Stimulated activated naive CD8-positive, alpha-beta T cell treated with anti-CD3 and anti-CD28 coated beads, Interleukin-15, amount 100 ng/mL, for 72 hours (primary cell): ENCODE measurements around the gene CLCN5.

ENCODE experiments used
- ATAC-seq: fragments of 150-1000 bp; cut with Tn5 transposase; 2 replicates; pipeline ENCODE4 v1.10.0; 2021; ENCODE audit warnings: mild to moderate bottlenecking, moderate library complexity
- DNase-seq, 2 donors: peaks; one replicate each; pipeline ENCODE4 v3.0.0; 2021 to 2022
- H3K27ac Mint-ChIP-seq, 2 donors: one replicate each; pipeline ENCODE4 v1.8.0; 2022; ENCODE audit warnings: mild to moderate bottlenecking in 2 of 2, mixed read lengths in 2 of 2, moderate library complexity in 2 of 2
- H3K27me3 Mint-ChIP-seq: one replicate; pipeline ENCODE4 v1.8.0; 2022; ENCODE audit warnings: mixed read lengths
- H3K4me1 Mint-ChIP-seq: one replicate; pipeline ENCODE4 v1.8.0; 2022; ENCODE audit warnings: mild to moderate bottlenecking, mixed read lengths
- H3K4me3 Mint-ChIP-seq, 2 donors: one replicate each; pipeline ENCODE4 v1.8.0; 2022; ENCODE audit warnings: mild to moderate bottlenecking in 2 of 2, mixed read lengths in 2 of 2, moderate library complexity in 1 of 2
- H3K9me3 Mint-ChIP-seq, 2 donors: one replicate each; pipeline ENCODE4 v1.8.0; 2022; ENCODE audit warnings: mixed read lengths in 2 of 2

Gene CLCN5

DNA sequence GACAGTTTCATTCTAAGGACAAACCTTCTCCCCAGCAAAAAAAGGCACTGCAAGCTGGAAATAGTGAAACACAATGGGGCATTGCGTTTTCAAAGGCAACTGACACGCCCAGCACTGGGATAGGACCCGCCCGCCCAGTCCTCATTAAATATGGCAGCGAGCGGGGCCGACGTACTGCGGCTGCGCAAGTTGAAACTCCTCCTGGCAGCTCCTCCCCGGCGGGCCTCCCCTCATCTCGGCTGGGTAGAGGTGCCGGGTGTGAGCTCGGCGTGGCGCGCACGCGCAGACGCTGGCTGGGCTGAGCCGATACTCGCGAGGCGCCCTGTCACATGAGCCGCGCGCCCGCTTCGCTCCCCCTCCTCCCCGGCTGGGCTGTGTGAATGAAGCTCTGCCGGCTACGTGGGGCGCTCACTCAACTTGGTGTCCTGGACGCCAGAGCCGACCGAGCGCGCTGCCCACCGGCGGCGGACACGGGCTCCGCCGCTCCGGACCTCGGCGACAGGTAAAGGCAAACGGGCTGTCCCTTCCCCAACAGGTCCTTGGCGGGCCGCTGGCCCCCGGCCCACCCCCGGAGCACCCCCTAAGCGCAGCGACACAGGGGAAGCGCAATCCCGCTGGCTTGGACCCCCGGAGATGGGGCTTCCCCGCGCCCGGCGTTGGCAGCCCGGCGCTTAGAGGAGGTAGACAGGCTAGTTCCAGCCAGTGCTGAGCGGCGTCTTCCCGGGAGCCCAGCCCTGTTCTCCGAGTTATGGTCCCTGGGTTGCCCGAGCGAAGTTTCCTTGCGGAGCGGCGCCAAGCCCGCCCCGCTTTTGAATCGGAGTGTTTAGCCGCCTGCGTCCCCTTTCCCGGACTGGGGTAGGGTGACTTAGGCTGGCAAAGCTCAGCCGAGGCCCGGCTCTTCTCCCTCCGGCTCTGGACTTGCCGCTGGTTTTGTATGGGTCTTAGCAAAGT is at the start of gene CLCN5:
CLCN5 (plus strand) TSS at position 306 of the 951 bp plus-strand sequence. CDS start 2,703 bp downstream, outside the sequence.
- DNase-seq, result peak; percentile 93 to 96
- Mint-ChIP-seq H3K4me3 (peak within 1 kb of the TSS; percentile 80 to 85), H3K9me3 (no peaks in the 10 kb centered on the region), H3K27ac (peak within 1 kb of the TSS; percentile 19 to 76), H3K27me3 (no peaks in the 10 kb centered on the region), H3K4me1 (peaks cover 6% of the 10 kb centered on the region)
- ATAC-seq, result peak; percentile 98

DNA sequence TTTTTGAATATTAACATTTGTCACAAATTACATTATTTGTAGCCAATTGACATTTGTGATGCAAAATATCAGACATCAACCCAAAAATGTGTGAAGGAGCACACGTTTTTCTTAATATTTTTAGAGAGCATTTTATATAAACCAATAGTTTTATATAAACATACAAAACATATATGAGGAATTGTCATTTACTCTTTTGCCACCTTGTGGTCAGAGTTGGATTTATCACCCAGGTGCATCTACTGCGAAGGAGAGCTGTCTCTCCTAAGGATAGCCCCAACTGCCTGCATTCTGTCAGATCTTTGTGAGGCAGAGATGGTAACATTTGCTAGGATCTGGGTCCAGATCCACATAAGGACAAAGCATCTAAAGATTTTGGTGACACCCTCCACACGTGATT is 45.6 kb upstream of the CLCN5 start:
- ATAC-seq, result no peak
- Mint-ChIP-seq H3K27ac (no peak overlapping the region), H3K4me3 (no peak overlapping the region), H3K4me1 (peaks cover 24% of the 10 kb centered on the region), H3K9me3 (no peaks in the 10 kb centered on the region), H3K27me3 (no peaks in the 10 kb centered on the region)
- no peak for DNase-seq

DNA sequence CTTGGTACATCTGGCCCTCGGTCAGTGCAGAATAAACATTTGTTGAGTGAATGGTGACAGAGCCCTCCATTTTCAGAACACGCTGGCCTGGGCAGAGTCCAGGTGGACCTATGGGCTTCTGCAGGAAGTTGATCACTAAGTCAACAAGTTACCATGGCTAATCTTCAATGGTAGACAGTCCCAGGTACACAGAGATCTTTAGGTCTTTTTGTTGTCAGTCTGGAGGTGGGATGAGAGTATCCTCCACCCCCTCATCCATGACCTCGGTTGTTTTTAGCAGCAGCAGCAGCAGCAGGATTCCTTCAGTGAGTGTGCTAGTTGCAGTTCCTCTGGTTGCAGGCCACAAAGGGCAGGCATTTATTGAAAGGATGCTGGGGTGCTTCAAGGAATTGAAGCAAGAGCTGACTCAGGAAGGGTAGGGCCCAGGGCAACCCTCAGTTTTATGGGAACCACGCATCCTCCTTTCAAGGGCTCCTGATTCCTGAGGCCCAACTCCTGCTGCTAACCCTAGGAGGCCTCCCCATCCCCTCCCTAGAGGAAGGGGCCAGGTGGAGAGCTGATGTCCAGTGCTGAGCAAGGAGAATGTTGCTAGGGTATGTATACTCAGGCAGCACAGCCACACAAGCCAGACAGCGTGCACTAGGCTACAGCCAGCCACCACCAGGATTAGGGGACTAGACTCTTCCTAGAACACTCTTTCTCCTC is 44.8 kb upstream of the CLCN5 start:
- DNase-seq, result no peak
- Mint-ChIP-seq H3K27ac (peak overlapping the region in 1 of 2 donors; percentile 54), H3K4me3 (no peak overlapping the region), H3K9me3 (no peaks in the 10 kb centered on the region), H3K4me1 (peaks cover 29% of the 10 kb centered on the region), H3K27me3 (no peaks in the 10 kb centered on the region)
- ATAC-seq, result no peak

DNA sequence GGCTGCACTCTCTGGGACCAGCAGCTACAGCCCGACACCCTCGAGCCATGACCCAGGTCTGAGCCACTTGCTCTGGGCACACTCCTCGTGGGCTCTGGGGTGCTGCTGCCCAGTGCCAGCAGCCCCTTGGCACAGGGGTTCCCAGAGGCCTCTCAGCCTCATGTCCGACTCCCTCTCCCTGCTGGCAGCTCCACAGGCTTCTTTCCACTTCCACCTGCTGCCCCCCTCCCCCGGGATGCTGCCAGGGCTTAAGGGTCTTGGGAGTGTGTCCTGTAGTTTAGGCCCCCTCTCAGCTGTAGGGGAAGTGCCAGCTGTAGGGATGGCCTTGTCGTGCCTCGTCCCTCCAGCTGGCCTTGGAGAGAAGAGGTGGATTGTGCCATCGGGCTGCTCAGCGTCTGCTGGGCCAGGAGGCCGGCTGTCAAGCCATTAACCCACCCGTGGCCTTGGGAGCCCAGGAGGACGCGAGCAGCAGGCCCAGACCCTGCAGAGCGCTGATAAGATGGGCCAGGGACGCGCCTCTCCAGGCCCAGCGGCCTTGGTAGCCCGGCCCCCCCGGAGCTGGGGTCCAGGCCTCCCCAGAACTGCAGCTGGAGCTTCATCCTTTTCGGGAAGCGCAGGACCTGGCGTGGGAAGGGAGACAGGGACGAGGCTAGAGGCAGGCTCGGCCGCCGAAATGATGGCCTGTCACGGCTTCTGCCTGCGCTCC is 44.1 kb upstream of the CLCN5 start:
- ATAC-seq (no peak), DNase-seq (no peak)
- Mint-ChIP-seq H3K27ac (no peak overlapping the region), H3K27me3 (no peaks in the 10 kb centered on the region), H3K4me1 (peaks cover 29% of the 10 kb centered on the region), H3K4me3 (peak overlapping the region; percentile 79 to 80), H3K9me3 (no peaks in the 10 kb centered on the region)

DNA sequence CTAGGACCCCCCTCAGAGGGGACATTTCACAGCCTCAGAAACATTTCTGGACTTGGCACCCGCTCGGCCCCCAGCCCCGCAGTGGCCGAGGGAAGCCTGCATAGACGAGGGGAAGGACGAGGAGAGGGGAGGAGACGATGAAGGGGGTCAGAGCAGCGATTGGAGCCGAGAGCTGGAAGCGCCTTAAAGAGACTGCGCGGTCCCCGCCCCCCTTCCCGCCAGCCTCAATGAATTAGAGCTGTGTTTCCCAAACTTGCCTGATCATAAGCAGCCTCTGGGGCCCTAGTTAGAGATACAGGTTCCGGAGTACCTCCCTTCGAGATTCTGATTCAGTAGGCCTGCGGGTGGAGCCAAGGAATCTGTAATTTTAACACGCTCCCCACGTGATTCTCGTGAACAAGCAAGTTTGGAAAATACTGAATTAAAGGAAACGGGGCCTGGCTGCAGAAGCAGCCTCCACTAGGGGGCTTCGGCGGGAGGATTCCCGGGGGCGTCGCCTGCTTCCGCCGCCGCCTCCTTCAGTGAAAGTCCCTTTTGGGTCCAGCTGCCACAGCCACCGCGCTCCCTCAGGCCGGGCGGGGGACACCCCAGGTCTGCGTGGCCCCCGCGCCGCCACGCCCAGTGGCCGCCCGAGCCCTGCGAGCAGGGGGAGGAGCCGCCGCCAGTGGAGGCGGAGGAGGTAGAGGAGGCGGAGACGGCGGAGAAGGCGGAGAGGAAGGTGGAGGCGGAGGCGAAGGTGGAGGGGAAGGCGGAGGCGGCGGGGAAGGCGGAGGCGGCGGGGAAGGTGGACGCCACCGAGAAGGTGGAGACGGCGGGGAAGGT is 43.4 kb upstream of the CLCN5 start, which contains the start of gene USP27X:
USP27X (plus strand) TSS at position 651 of the 822 bp plus-strand sequence. CDS start 824 bp downstream, outside the sequence.
- DNase-seq (peak; percentile 64 to 81), ATAC-seq (peak; percentile 92)
- H3K27ac Mint-ChIP-seq, result peak within 1 kb of the TSS; percentile 78 to 82
- peak within 1 kb of the TSS; percentile 79 to 80 for H3K4me3 Mint-ChIP-seq
- no peaks in the 10 kb centered on the region for H3K27me3 Mint-ChIP-seq
- H3K4me1 Mint-ChIP-seq, result peaks cover 31% of the 10 kb centered on the region
- H3K9me3 Mint-ChIP-seq, result no peaks in the 10 kb centered on the region

DNA sequence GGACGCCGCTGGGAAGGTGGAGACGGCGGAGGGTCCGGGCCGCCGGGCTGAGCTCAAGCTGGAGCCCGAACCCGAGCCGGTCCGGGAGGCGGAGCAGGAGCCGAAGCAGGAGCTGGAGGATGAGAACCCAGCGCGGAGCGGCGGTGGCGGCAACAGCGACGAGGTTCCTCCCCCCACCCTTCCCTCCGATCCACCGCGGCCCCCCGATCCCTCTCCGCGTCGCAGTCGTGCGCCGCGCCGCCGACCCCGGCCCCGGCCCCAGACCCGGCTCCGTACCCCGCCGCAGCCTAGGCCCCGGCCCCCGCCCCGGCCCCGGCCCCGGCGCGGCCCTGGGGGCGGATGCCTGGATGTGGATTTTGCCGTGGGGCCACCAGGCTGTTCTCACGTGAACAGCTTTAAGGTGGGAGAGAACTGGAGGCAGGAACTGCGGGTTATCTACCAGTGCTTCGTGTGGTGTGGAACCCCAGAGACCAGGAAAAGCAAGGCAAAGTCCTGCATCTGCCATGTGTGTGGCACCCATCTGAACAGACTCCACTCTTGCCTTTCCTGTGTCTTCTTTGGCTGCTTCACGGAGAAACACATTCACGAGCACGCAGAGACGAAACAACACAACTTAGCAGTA is 42.6 kb upstream of the CLCN5 start:
- ATAC-seq (peak; percentile 45), DNase-seq (no peak)
- Mint-ChIP-seq H3K9me3 (no peaks in the 10 kb centered on the region), H3K27ac (peak overlapping the region in 1 of 2 donors; percentile 48), H3K4me1 (peaks cover 35% of the 10 kb centered on the region), H3K27me3 (no peaks in the 10 kb centered on the region), H3K4me3 (peak overlapping the region; percentile 79 to 80)

DNA sequence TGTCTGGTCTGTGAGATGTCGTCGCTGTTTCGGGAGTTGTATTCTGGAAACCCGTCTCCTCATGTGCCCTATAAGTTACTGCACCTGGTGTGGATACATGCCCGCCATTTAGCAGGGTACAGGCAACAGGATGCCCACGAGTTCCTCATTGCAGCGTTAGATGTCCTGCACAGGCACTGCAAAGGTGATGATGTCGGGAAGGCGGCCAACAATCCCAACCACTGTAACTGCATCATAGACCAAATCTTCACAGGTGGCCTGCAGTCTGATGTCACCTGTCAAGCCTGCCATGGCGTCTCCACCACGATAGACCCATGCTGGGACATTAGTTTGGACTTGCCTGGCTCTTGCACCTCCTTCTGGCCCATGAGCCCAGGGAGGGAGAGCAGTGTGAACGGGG is 41.7 kb upstream of the CLCN5 start:
- Mint-ChIP-seq H3K4me1 (peaks cover 35% of the 10 kb centered on the region), H3K9me3 (no peaks in the 10 kb centered on the region), H3K27ac (no peak overlapping the region), H3K4me3 (peak overlapping the region in 1 of 2 donors; percentile 71), H3K27me3 (no peaks in the 10 kb centered on the region)
- ATAC-seq (no peak), DNase-seq (no peak)

DNA sequence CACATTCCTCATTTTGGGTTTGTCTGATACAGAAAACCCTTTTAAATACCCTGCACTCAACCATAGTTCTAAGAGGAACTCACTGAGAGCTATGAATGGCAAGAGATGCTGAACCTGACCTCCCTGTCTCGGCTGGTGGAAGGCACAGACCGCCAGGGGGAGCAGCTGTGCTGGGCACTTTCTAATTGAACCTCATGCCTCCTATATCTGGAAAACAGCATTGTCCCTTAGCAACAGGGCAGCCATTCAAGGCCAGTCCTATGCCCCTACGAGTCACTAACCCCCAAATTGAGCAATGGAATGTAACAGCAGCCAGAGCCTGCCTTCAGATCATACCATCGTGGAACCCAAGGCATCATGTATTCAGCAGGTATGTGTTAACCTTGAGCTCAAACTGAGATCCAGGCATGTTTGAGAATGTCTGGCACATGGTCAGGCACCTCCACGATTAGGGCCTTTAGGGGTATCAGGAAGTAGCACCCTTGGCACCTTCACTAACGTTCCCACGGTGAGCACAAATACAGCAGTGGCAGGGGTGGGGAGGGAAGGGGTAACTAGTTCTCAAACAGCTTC is 38.0 kb upstream of the CLCN5 start:
- DNase-seq (peak; percentile 40 to 58), ATAC-seq (peak; percentile 62)
- no peaks in the 10 kb centered on the region for H3K9me3 Mint-ChIP-seq
- peaks cover 17% of the 10 kb centered on the region for H3K4me1 Mint-ChIP-seq
- no peak overlapping the region for H3K27ac Mint-ChIP-seq
- H3K4me3 Mint-ChIP-seq, result no peak overlapping the region
- no peaks in the 10 kb centered on the region for H3K27me3 Mint-ChIP-seq

DNA sequence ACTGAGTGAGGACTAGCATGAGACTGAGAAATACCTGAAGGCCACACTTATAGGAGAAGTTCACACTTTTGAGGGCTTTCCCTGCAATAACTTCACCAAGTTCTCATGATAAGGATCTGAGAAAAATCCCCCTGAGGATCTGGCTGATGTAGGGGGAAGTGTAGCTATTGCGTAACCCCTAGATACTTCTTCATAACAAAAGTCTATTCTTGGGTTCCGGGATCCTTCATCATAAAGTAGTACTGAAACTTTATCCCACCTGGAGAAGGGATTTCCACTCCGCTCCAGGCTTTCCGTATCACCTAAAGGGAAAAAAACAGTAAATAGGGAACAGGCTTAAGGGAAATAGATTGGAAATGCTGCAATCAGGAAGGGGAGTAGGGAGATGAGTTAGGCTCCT is 29.9 kb upstream of the CLCN5 start:
- Mint-ChIP-seq H3K4me1 (no peaks in the 10 kb centered on the region), H3K9me3 (peaks cover 10% of the 10 kb centered on the region in 2 donors), H3K27ac (no peak overlapping the region), H3K4me3 (no peak overlapping the region), H3K27me3 (peaks cover 10% of the 10 kb centered on the region)
- DNase-seq, result no peak
- ATAC-seq, result no peak

DNA sequence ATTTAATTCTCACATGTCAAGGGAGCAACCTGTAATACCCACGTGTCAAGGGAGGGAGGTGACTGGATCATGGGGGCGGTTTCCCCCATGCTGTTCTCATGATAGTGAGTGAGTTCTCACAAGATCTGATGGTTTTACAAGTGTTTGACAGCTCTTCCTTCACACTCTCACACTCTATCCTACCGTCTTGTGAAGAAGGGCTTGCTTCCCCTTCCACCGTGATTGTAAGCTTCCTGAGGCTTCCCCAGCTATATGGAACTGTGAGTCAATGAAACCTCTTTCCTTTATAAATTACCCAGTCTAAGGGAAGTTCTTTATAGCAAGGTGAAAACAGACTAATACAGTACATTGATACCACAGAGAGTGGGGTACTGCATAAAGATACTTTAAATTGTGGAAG is 25.4 kb upstream of the CLCN5 start:
- H3K9me3 Mint-ChIP-seq, result peaks cover 10 to 12% of the 10 kb centered on the region in 2 donors
- H3K27ac Mint-ChIP-seq, result no peak overlapping the region
- no peak for DNase-seq
- H3K4me3 Mint-ChIP-seq, result no peak overlapping the region
- peaks cover 10% of the 10 kb centered on the region for H3K27me3 Mint-ChIP-seq
- no peak for ATAC-seq
- H3K4me1 Mint-ChIP-seq, result no peaks in the 10 kb centered on the region

DNA sequence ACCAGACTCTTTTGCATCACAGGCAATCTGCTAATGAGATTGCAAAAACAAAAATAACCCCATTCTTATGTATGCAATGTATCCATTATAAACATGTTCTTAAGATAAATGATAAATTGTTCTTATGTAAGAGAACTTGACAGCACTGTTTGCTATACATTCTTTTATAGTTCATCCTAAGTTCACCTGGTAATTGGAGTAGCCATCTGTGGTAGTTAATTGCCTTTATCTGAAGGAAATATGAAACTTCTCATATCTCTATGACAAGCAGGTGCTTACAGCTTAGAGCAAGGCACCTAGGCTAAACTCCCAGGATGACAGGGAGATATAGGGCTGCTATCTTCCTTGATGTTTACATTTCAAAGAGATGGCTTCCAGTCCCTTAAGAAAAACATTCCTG is 21.3 kb upstream of the CLCN5 start:
- Mint-ChIP-seq H3K27ac (no peak overlapping the region), H3K9me3 (peaks cover 10 to 12% of the 10 kb centered on the region in 2 donors), H3K4me1 (no peaks in the 10 kb centered on the region), H3K27me3 (peaks cover 10% of the 10 kb centered on the region), H3K4me3 (no peak overlapping the region)
- DNase-seq (no peak), ATAC-seq (no peak)

DNA sequence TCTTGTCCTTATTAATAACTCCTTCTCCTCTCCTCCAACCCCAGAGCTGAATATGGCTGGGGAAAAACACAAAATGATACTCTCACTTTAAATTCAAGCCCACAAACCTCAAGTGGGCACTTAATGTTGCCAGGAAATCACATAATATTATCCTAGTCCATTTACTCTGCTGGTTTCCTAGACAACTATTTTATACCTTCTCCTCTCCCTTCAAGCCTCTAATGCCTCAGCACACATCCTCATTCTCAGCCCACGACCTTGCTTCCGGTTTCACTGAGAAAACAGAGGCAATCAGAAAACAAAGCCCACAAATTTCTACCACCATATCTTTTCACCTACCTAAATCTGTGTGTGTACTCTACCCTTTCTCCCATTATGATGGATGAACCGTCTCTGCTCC is 12.1 kb upstream of the CLCN5 start:
- H3K27ac Mint-ChIP-seq, result peak overlapping the region in 1 of 2 donors; percentile 92
- peak overlapping the region; percentile 47 to 49 for H3K4me3 Mint-ChIP-seq
- no peaks in the 10 kb centered on the region for H3K9me3 Mint-ChIP-seq
- H3K4me1 Mint-ChIP-seq, result peaks cover 17% of the 10 kb centered on the region
- peak in 1 of 2 donors; percentile 12 for DNase-seq
- ATAC-seq, result peak; percentile 81
- no peaks in the 10 kb centered on the region for H3K27me3 Mint-ChIP-seq

DNA sequence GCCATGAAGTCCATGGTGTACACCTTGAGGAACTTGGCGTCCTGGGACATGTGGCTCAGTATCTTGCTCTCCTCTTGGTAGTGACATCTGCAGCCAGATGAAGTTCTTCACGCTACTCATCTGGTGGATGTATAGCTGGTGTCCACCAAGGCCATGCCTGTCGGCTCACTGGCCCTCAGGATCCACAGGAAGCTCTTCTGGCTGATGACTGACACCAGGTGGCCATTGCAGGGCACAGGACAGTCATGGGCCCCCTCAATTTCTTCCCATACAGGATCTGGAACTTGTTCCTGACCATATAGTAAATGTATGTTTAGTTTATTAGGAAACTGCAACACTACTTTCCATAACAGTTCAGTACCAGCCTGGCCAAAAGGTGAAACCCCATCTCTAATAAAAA is 10.3 kb upstream of the CLCN5 start:
- DNase-seq (no peak), ATAC-seq (no peak)
- Mint-ChIP-seq H3K27ac (no peak overlapping the region), H3K4me3 (no peak overlapping the region), H3K27me3 (no peaks in the 10 kb centered on the region), H3K9me3 (no peaks in the 10 kb centered on the region), H3K4me1 (peaks cover 17% of the 10 kb centered on the region)

DNA sequence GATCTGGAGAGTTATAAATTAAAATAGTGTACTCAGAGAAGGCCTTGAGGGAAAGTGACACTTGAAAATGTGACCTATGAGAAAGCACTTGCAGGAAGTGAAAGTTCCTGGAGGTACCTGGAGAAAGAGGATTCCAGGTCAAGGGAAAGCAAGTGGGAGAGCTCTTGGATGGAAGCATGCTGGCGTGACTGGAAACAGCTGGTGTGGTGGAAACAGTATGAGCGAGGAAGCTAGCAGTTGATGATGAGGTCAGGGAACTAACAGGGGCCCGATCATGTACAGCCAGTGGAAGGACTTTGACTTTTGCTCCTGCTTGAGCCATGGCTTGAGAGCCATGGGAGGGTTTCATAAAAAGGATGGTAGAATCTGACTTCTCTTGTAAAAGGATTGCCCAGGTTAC is 9.5 kb upstream of the CLCN5 start:
- Mint-ChIP-seq H3K4me3 (no peak overlapping the region), H3K4me1 (peaks cover 17% of the 10 kb centered on the region), H3K27me3 (no peaks in the 10 kb centered on the region), H3K9me3 (no peaks in the 10 kb centered on the region), H3K27ac (no peak overlapping the region)
- ATAC-seq (no peak), DNase-seq (no peak)
